ENCODE measurements around the gene HLCS. TPM values are rescaled to one million over a fixed set of nuclear protein-coding genes. Genes with fewer than 3 reads are reported as not detected.
"Not testable (repeated sequence)": the region's sequence is repeated elsewhere in the genome, so short reads cannot be mapped to it uniquely, and the experiment has no call there.

HLCS gene
- total RNA-seq (ENCODE audit: insufficient read depth, low replicate concordance) = 34.9 TPM

DNA sequence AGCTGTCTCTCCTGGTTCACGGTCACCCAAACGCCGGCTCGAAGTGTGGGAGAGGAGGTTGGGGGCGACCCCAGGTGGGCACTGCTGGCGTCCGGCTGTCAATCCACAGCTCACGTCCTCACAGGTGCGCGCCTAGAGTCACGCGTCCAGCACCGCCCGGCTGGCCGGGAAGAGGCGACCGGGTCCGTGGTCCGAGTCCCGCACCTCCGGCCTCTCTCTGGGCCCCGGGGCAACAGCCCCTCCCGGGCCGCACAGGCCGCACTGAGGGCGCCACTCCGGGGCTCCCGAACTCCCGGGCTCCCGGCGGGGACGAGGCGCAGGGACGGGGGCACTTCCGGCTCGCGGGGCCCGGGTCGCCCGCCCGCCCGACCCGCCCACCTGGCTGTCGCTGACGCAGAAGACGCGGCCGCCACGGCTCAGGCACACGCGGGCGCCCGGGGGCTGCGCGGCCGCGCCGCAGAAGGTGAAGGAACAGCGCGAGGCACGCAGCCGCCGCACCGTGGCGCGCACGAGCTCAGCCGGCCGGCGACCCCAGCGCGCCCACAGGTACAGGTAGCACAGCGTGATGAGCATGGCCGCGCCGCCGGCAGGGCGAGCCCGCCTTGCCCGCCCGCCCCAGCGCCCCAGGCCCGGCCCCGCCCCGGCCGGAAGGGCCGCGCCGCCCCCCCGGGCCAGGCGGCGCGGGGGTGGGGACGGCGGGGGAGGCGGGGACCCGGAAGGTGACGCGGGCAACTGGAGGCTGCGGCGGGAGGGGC is at the start of gene HLCS:
TSS of gene HLCS (minus strand) at position 604 of the 755 bp plus-strand sequence. CDS start at position 573, 31 bp downstream.
- peak; percentile 56 for DNase-seq (ENCODE audit: low spot score)

DNA sequence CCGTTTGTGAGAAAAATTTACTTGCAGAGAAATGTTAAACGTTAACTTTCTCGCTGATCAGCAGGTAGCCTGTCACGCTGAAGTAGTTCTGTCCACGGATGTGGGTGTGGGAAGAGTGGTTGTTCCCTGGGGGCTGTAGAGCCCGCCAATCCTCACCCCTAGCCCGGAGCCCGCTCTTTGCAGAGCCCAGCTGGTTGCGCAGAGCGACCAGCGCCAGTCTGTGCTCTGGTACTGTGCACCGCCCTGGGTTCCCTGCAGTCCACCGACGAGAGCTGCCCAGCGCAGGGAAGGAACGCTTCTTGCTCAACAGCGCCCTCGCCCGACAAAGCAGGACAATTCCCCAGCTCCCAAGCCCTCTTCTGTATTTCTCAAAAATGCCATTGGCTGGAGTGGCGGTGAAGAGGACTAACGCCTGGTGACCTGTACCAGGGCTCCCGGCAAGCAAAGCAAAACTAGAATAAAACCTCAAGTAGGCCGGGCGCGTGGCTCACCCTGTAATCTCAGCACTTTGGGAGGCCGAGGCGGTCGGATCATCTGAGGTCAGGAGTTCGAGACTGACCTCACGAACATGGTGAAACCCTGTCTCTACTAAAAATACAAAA is 43.4 kb upstream of the HLCS start:
- DNase-seq (ENCODE audit: low spot score) = peak; percentile 63

GRCh38 chr21:37008724-37009123 is 42.3 kb upstream of the HLCS start:
- no peak for DNase-seq (ENCODE audit: low spot score)

DNA sequence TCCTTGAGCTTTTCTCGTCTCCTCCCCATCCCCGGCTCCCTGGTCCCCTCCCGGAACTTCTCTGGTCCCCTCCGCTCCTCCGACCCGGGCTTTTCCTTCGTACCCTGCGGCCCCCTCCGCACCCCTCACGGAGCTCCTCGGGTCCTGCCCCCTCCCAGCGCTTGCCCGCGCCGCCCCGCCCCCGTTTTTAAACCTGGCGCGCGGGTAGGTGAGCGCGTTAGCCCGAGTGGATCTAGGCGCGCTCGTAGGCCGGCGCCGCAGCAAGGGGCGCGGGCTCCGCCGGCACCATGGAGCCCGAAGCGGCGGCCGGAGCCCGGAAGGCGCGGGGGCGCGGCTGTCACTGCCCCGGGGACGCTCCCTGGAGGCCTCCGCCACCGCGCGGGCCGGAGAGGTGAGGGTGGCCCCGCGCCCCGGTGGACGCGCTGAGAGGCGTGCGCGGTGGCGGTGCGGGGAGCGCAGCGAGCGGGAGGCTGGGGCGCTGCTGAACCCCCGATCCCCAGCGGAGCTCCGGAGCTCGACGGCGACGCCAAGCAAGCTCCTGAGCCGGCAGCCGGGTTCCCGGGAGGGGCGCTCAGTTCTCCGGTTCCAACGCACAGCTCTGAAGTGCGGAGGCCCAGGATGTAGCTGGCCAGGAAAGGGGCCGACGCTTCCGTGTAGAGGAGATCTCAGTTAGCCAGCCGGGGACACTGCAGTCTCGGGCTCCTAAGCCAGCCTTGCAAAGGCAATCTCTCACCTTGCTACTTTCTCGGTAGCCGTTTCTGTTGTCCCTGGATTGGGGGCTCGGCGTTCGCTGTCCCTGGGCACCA is 40.2 kb upstream of the HLCS start, which contains the start of gene RIPPLY3:
TSS of gene RIPPLY3 (plus strand) at position 217 of the 806 bp plus-strand sequence. CDS start at position 288, 71 bp downstream.
- DNase-seq (ENCODE audit: low spot score) = no peak

- DNase-seq (ENCODE audit: low spot score) = no peak
Measured at GRCh38 chr21:37005548-37006485, 39.3 kb upstream of the HLCS start.

DNA sequence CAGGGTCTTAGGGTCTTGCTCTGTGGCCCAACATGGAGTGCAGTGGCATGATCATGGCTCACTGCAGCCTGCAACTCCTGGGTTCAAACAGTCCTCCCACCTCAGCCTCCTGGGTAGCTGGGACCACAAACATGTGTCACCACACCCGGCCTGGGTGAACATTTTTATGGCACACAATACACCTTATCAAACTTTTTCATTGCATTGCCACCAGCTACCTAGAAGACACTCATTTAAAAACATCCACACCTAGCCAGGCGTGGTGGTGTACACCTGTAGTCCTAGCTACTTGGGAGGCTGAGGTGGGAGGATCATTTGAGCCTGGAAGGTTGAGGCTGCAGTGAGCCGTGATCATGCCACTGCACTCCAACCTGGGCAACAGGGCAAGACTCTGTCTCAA is 37.4 kb upstream of the HLCS start:
- not testable (repeated sequence) for DNase-seq (ENCODE audit: low spot score)

- not testable (repeated sequence) for DNase-seq (ENCODE audit: low spot score)
Measured at GRCh38 chr21:37002851-37003250, 36.4 kb upstream of the HLCS start.

DNA sequence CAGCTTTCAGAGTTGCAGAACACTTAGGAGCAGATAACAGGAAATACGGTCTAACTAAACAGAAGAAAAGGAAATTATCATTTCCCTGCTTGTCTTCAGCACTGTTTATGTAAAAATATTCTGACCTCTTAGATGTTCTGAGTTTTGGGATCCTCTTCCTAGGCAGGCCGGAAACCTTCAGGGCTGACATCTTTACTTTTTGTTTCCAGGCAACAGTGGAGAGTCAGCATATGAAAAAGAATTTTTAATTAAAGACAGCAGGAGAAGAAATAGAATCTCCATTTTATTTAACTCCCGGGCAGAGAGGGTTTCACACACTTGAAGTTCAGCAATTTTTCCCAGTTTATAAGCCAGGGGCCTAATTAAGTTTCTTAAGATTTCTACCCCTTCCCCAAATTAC is 35.0 kb upstream of the HLCS start:
- DNase-seq (ENCODE audit: low spot score) = no peak

DNA sequence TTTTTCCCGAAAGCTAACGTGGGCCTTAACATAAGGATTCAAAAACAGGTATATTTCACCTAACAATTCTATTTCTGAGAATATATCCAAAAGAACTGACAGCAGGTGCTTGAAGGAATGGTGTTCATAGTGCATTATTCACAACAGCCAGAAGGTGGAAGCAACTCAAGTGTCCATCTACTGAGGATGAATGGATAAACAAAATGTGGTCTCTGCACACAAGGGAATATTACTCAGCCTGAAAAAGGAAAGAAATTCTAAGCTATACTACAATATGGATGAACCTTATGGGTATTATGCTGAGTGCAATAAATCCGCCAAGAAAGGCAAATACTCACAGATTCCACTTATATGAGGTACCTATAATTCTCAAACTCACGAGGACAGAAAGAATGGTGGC is 33.9 kb upstream of the HLCS start:
- DNase-seq (ENCODE audit: low spot score) = no peak

GRCh38 chr21:36999131-36999898 is 32.8 kb upstream of the HLCS start:
- DNase-seq (ENCODE audit: low spot score) = no peak

DNA sequence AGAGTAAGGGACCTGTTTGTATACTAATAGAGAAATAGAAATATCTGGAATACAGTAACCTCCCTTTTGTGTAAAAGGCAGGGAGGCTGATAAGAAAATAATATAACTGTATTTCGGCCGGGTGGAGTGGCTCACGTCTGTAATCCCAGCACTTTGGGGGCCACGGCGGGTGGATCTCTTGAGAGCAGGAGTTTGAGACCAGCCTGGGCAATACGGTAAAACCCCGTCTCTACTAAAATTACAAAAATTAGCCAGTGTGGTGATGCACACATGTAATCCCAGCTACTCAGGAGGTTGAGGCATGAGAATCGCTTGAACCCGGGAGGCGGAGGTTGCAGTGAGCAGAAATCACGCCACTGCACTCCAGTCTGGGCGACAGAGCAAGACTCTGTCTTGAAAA is 28.8 kb upstream of the HLCS start:
- DNase-seq (ENCODE audit: low spot score) = not testable (repeated sequence)

DNA sequence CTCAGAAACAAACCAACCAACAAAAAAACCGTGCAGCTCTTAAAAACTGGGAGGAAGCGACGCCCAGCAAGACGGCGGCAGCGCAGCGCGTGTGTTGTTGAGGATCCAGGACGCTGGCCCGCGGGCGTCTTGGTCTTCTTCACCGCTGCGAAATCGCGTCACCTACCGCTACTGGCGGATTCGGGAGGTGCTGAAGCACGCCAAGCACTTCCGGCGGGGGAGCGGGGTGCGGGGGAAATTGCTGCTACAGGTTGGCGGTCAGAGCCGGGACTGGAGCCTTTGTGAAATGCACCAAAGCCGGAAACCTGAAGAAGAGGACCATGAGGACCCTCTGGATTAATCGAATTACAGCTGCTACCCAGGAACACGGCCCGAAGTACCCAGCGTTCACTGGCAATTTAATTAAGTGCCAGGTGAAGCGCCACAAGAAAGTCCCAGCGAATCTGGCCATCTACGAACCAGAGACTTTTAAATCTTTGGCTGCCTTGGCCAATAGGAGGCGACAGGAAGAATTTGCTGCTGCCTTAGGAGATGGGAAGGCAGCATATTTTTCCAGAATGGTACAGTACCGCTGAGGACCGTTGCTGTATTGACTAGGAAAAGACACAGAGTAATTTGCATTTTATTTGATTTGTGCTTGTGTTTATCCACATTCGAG is 28.2 kb upstream of the HLCS start:
- no peak for DNase-seq (ENCODE audit: low spot score)

GRCh38 chr21:36992671-36993070 is 26.2 kb upstream of the HLCS start:
- DNase-seq (ENCODE audit: low spot score) = no peak

DNA sequence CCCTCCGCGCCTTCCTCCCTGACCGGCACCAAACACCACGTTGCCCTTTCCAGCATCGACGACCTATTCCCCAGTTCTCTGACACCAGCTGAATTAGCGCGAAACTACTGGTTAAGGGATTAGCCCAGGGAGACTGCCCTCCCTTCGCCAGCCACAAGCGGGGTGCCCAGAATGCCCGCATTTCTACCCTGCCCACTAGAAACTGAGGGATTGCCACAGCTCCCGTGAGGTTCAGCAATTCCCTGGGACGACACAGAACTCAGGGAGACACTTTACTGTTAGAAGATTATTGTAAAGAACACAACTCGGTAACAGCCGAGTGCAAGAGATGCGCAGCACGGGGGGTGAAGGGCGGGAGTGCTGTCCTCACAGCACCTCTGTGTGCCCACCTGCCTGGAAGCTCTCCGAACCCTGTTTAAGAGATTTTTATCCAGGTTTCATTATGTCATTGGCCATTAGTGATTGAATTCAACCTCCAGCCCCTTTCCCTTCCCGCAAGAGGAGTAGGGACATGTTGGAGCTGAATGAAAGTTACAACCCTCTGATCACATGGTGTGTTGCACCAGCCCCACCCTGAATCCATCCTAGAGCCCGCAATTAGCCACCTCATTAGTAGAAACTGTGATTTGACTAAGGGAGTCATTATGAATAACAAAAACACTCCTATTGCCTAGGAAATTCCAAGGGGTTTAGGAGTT is 24.2 kb upstream of the HLCS start:
- no peak for DNase-seq (ENCODE audit: low spot score)

- DNase-seq (ENCODE audit: low spot score) = peak; percentile 95
Measured at GRCh38 chr21:36989699-36990507, 23.4 kb upstream of the HLCS start.

DNA sequence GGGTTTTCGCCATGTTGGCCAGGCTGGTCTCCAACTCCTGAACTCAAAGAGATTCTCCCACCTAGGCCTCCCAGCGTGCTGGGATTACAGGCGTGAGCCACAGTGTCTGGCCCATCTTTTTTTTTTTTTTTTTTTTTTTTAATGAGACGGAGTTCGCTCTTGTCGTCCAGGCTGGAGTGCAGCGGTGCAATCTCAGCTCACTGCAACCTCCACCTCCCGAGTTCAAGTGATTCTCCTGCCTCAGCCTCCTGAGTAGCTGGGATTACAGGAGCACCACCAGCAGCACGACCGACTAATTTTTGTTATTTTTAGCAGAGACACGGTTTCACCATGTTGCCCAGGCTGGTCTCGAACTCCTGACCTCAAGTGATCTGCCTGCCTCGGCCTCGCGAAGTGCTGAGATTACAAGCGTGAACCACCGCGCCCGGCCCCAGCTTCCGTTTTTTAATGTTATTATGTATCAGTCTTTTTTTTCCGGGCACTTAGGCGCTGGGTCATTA is 22.8 kb upstream of the HLCS start:
- not testable (repeated sequence) for DNase-seq (ENCODE audit: low spot score)

GRCh38 chr21:36988536-36988935 is 22.1 kb upstream of the HLCS start:
- no peak for DNase-seq (ENCODE audit: low spot score)

DNA sequence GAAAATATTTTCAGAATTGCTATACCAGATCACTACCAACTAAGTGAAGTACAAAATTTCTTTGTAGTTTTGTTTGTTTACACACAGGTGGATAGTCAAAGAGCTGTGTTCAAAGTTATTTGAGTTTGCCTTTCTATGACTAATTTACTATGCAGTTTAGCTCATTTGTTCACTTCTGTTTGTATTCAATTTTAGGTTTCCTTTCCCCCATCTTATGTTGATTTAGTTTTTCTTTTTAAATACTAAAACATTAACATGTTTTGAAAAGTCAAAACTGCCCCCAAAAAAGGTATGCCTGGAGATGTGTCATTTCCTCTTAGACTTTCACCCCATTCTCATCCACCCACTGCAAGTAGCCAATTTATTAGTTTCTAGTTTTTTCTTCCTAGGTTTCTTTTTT is 21.4 kb upstream of the HLCS start:
- DNase-seq (ENCODE audit: low spot score) = no peak
